Astrocyte of the spinal cord (primary cell): ENCODE results near the gene KLF11.

Experiments
- DNase-seq: peaks from one replicate; pipeline ENCODE4 v3.0.0; 2011; ENCODE audit warnings: low read depth, low spot score
- H3K4me3 ChIP-seq: 2 replicates; pipeline ENCODE4 v1.5.1; 2011; ENCODE audit warnings: low read depth, mild to moderate bottlenecking, low read length, moderate library complexity
- CTCF ChIP-seq: IDR thresholded peaks from 2 replicates; pipeline ENCODE4 v1.5.1; 2012; ENCODE audit warnings: low read depth, mild to moderate bottlenecking, low read length, inconsistent platforms
- in situ Hi-C: cut with HindIII; loops from 2 replicates; pipeline ENCODE4 v1.10.0; 2017; ENCODE audit warnings: low sequenced_read_pairs

The KLF11 gene

GRCh38 chr2:9999693-10000092 lies 43.7 kb upstream of the KLF11 start:
- in situ Hi-C loops = no loop called here
- TF ChIP-seq CTCF = no peak
- no peak for DNase-seq
- H3K4me3 ChIP-seq = no peak overlapping the region

GRCh38 chr2:10000541-10000940 lies 42.8 kb upstream of the KLF11 start:
- no peak overlapping the region for H3K4me3 ChIP-seq
- no peak for DNase-seq
- in situ Hi-C loops = no loop called here
- TF ChIP-seq CTCF = no peak

GRCh38 chr2:10001586-10001985 lies 41.8 kb upstream of the KLF11 start:
- TF ChIP-seq CTCF = no peak

GRCh38 chr2:10002109-10002508 lies 41.2 kb upstream of the KLF11 start:
- TF ChIP-seq CTCF = no peak

More at GRCh38 chr2:10001586-10001985, 41.8 kb upstream of the KLF11 start:
- in situ Hi-C loops = no loop called here
- H3K4me3 ChIP-seq = no peak overlapping the region
- DNase-seq = no peak

GRCh38 chr2:10002681-10003080 lies 40.7 kb upstream of the KLF11 start:
- DNase-seq = no peak
- in situ Hi-C loops = no loop called here
- no peak overlapping the region for H3K4me3 ChIP-seq

More at GRCh38 chr2:10002109-10002508, 41.2 kb upstream of the KLF11 start:
- no peak overlapping the region for H3K4me3 ChIP-seq
- no peak for DNase-seq
- in situ Hi-C loops = no loop called here

GRCh38 chr2:10003206-10004125 lies 39.9 kb upstream of the KLF11 start:
- no peak overlapping the region for H3K4me3 ChIP-seq
- in situ Hi-C loops = no loop called here
- TF ChIP-seq CTCF = no peak
- DNase-seq = no peak

More at GRCh38 chr2:10002681-10003080, 40.7 kb upstream of the KLF11 start:
- no peak for TF ChIP-seq CTCF
